ENCODE data around the gene SLC2A9.

DNA sequence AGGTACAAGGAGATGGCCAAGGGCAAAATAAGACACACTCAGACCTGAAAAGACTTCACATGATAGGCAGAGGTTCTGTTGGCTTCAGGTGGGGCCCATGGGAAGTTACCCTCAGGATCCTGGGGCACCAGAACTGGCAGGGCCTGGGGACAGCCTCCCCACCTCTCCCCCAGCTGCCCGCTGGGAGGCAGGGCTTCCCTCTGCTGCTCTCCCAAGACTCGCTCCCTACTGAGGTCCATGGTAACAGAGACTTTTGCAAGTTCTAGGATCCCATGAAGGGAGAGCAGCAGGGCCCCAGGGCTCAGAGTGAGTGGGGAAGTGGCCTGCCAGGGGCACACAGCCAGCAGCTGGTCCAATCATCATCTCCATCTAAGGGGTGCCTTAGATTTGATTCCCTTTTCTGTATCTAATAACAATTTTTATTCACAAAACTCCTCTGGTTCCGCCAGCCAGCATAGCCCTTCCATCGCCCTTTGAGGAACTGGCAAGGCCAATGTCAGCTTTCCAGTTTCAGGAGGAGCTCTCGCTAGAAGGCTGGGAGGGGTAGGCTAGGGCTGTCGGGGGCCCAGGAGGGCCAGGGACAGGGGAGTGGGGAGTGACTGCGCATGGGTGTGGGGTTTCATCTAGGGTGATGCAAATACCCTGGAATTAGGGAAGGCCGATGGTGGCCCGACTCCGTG, 78.2 kb downstream of the SLC2A9 start:
- TF ChIP-seq POLR2A (IDR thresholded peaks at IDR 0.05; ENCODE audit: low read depth, low read length) (no peak), POLR2AphosphoS5 (IDR thresholded peaks at IDR 0.05; ENCODE audit: insufficient read depth, low read depth, low read length) (no peak), GATA2 (IDR thresholded peaks at IDR 0.05; ENCODE audit: insufficient read depth, insufficient read length, low read depth, low read length) (no peak), EZH2 (IDR thresholded peaks at IDR 0.05; ENCODE audit: borderline replicate concordance, low read depth, low read length, severe bottlenecking) (no peak)
- TF ChIP-seq, protein P1, sequence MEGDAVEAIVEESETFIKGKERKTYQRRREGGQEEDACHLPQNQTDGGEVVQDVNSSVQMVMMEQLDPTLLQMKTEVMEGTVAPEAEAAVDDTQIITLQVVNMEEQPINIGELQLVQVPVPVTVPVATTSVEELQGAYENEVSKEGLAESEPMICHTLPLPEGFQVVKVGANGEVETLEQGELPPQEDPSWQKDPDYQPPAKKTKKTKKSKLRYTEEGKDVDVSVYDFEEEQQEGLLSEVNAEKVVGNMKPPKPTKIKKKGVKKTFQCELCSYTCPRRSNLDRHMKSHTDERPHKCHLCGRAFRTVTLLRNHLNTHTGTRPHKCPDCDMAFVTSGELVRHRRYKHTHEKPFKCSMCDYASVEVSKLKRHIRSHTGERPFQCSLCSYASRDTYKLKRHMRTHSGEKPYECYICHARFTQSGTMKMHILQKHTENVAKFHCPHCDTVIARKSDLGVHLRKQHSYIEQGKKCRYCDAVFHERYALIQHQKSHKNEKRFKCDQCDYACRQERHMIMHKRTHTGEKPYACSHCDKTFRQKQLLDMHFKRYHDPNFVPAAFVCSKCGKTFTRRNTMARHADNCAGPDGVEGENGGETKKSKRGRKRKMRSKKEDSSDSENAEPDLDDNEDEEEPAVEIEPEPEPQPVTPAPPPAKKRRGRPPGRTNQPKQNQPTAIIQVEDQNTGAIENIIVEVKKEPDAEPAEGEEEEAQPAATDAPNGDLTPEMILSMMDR (IDR thresholded peaks at IDR 0.05; ENCODE audit: extremely low read depth in 1 of 2, insufficient read depth in 1 of 2, low read depth in 1 of 2, low read length in 2 of 2): no peak
- TF ChIP-seq, protein P2, sequence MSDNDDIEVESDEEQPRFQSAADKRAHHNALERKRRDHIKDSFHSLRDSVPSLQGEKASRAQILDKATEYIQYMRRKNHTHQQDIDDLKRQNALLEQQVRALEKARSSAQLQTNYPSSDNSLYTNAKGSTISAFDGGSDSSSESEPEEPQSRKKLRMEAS (IDR thresholded peaks at IDR 0.05; ENCODE audit: insufficient read depth, insufficient read length): no peak
